Neuronal stem cell (in vitro differentiated cells): ENCODE data around the gene RAB5B. TPM values are rescaled to one million over a fixed set of nuclear protein-coding genes. Genes with fewer than 3 reads are reported as not detected.
A peak's percentile ranks its signal among the peaks of the same experiment; 100 is the strongest.

Experiments
- DNase-seq: peaks from one replicate; pipeline ENCODE4 v3.0.0-alpha.2; 2013; ENCODE audit warnings: low spot score
- H2AFZ ChIP-seq: one replicate; pipeline ENCODE4 v1.6.1; 2013; ENCODE audit warnings: mild to moderate bottlenecking, low read length, inconsistent platforms
- H2AK5ac ChIP-seq: 2 replicates; pipeline ENCODE4 v1.6.1; 2013; ENCODE audit warnings: low read depth, mild to moderate bottlenecking, inconsistent platforms, low read length, moderate library complexity, mixed read lengths
- H2BK120ac ChIP-seq: 2 replicates; pipeline ENCODE4 v1.6.1; 2013; ENCODE audit warnings: low read depth, mild to moderate bottlenecking, inconsistent platforms, low read length, moderate library complexity, mixed read lengths
- H2BK12ac ChIP-seq: one replicate; pipeline ENCODE4 v1.6.1; 2013; ENCODE audit warnings: low read length, inconsistent platforms
- H2BK15ac ChIP-seq: 2 replicates; pipeline ENCODE4 v1.6.1; 2013; ENCODE audit warnings: mild to moderate bottlenecking, low read length, inconsistent platforms, mixed read lengths
- H2BK5ac ChIP-seq: one replicate; pipeline ENCODE4 v1.6.1; 2013; ENCODE audit warnings: inconsistent platforms, mild to moderate bottlenecking, low read length, moderate library complexity
- H3K14ac ChIP-seq: one replicate; pipeline ENCODE4 v1.6.1; 2013; ENCODE audit warnings: low read length, inconsistent platforms
- H3K18ac ChIP-seq: 2 replicates; pipeline ENCODE4 v1.6.1; 2013; ENCODE audit warnings: low read length, inconsistent platforms
- H3K23ac ChIP-seq: 2 replicates; pipeline ENCODE4 v1.6.1; 2013; ENCODE audit warnings: low read depth, mild to moderate bottlenecking, mixed read lengths, low read length, inconsistent platforms; ENCODE audit not compliant: poor library complexity
- H3K27ac ChIP-seq: replicated peaks from 3 replicates; pipeline ENCODE4 v1.5.1; 2013; ENCODE audit warnings: low read length, inconsistent platforms
- H3K27me3 ChIP-seq, 3 experiments: 2 replicates each; pipeline ENCODE4 v1.6.1; 2013; ENCODE audit warnings: low read length in 3 of 3, mild to moderate bottlenecking in 2 of 3, inconsistent platforms in 1 of 3, low read depth in 1 of 3, mixed read lengths in 1 of 3, moderate library complexity in 1 of 3; ENCODE audit not compliant: control insufficient read depth in 3 of 3, insufficient read depth in 3 of 3
- H3K36me3 ChIP-seq, 2 donors: replicated peaks in 1 of 2; 2 replicates each; pipeline ENCODE4 v1.6.1; 2013; ENCODE audit warnings: low read length in 2 of 2; ENCODE audit not compliant: control insufficient read depth in 2 of 2, insufficient read depth in 2 of 2
- H3K4ac ChIP-seq: 2 replicates; pipeline ENCODE4 v1.6.1; 2013; ENCODE audit warnings: inconsistent platforms, mild to moderate bottlenecking, low read length, moderate library complexity
- H3K4me1 ChIP-seq, 2 donors: 1 replicate in 1 of 2; 2 replicates in 1 of 2; pipeline ENCODE4 v1.6.1; 2013; ENCODE audit warnings: low read length in 2 of 2, low read depth in 1 of 2; ENCODE audit not compliant: control insufficient read depth in 2 of 2, insufficient read depth in 1 of 2
- H3K4me2 ChIP-seq: one replicate; pipeline ENCODE4 v1.6.1; 2013; ENCODE audit warnings: mild to moderate bottlenecking, low read length, inconsistent platforms; ENCODE audit not compliant: insufficient read depth, poor library complexity, severe bottlenecking
- H3K4me3 ChIP-seq, 2 donors: 2 replicates each; pipeline ENCODE4 v1.5.1; 2013; ENCODE audit warnings: low read length in 2 of 2, mild to moderate bottlenecking in 2 of 2, inconsistent platforms in 1 of 2, moderate library complexity in 1 of 2
- H3K79me1 ChIP-seq: one replicate; pipeline ENCODE4 v1.6.1; 2013; ENCODE audit warnings: low read depth, mild to moderate bottlenecking, inconsistent platforms, low read length, moderate library complexity
- H3K9ac ChIP-seq: one replicate; pipeline ENCODE4 v1.6.1; 2013; ENCODE audit warnings: mild to moderate bottlenecking, low read depth, low read length, inconsistent platforms; ENCODE audit not compliant: poor library complexity
- H3K9me3 ChIP-seq, 2 donors: replicated peaks in 1 of 2; 2 replicates each; pipeline versions ENCODE3 to v1.6.1; 2013; ENCODE audit warnings: low read length in 2 of 2, mild to moderate bottlenecking in 2 of 2, inconsistent platforms in 1 of 2, low read depth in 1 of 2, mixed read lengths in 1 of 2, moderate library complexity in 1 of 2; ENCODE audit not compliant: control insufficient read depth in 2 of 2, insufficient read depth in 1 of 2
- H4K8ac ChIP-seq: one replicate; pipeline ENCODE4 v1.6.1; 2013; ENCODE audit warnings: low read depth, mild to moderate bottlenecking, inconsistent platforms, low read length, moderate library complexity
- H4K91ac ChIP-seq: one replicate; pipeline ENCODE4 v1.6.1; 2013; ENCODE audit warnings: low read length, low read depth, mild to moderate bottlenecking, inconsistent platforms; ENCODE audit not compliant: poor library complexity
- WGBS, 2 donors: extraction: QIAGEN DNeasy Blood & Tissue Kit; methylation state at CpG; one replicate each; pipeline ENCODE4 v1.1.7; 2013; ENCODE audit warnings: missing lambda C conversion rate in 2 of 2, mixed read lengths in 1 of 2; ENCODE audit not compliant: insufficient read length in 2 of 2, insufficient replicate concordance in 1 of 2; ENCODE audit errors: extremely low coverage in 2 of 2; 5-methylcytosine and 5-hydroxymethylcytosine counted together
- polyA plus RNA-seq, 2 experiments: library from polyadenylated mRNA; stranded (reverse); fragments of 200-250 nt; gene quantifications; one replicate each; pipeline ENCODE4 v1.2.3, GENCODE V29; 2013

RAB5B gene
- polyA plus RNA-seq (2013, experiment 1 of 2), result 90.1 TPM
- 89.7 TPM for polyA plus RNA-seq (2013, experiment 2 of 2)

GRCh38 chr12:55973599-55974307, at the start of gene RAB5B:
Gene RAB5B (plus strand): TSS chr12:55974078. CDS start chr12:55986961, 12,883 bp downstream.
- Histone ChIP-seq H3K4me1 (peaks cover 4 to 11% of the 10 kb centered on the region in 2 donors), H2AFZ (peak within 1 kb of the TSS; percentile 87), H3K4ac (peak within 1 kb of the TSS; percentile 77), H4K8ac (no peak within 1 kb of the TSS), H3K27me3 (no peaks in the 10 kb centered on the region), H3K27ac (peak within 1 kb of the TSS; percentile 86), H3K18ac (peak within 1 kb of the TSS; percentile 91), H3K14ac (peak within 1 kb of the TSS; percentile 57), H3K4me3 (peak within 1 kb of the TSS; percentile 77 to 97), H3K9me3 (no peaks in the 10 kb centered on the region), H3K36me3 (peaks cover 16 to 72% of the 10 kb centered on the region in 2 donors), H2AK5ac (no peak within 1 kb of the TSS), H2BK5ac (peak within 1 kb of the TSS; percentile 97), H3K79me1 (peaks cover 8% of the 10 kb centered on the region), H2BK12ac (no peak within 1 kb of the TSS), H2BK15ac (no peak within 1 kb of the TSS), H4K91ac (no peak within 1 kb of the TSS), H2BK120ac (peak within 1 kb of the TSS; percentile 42), H3K23ac (peak within 1 kb of the TSS; percentile 99), H3K9ac (peak within 1 kb of the TSS; percentile 95), H3K4me2 (peak within 1 kb of the TSS; percentile 73)
- no CpG with 5 or more reads among the region's 39 CpGs for whole genome bisulfite sequencing, 2 donors
- DNase-seq, result peak; percentile 100

- H3K4me3 ChIP-seq, result no peak overlapping the region
These were observed 48.5 kb upstream of the RAB5B start for GRCh38 chr12:55925371-55925770.

GRCh38 chr12:55925870-55926737, 47.8 kb upstream of the RAB5B start:
- DNase-seq, result no peak
- H3K23ac ChIP-seq, result no peak overlapping the region
- H3K14ac ChIP-seq, result no peak overlapping the region
- H3K4me1 ChIP-seq, result peaks cover 9 to 15% of the 10 kb centered on the region in 2 donors
- H3K27ac ChIP-seq, result peak overlapping the region; percentile 99
- peaks cover 0 to 1% (median 0%) of the 10 kb centered on the region in 3 experiments for H3K27me3 ChIP-seq
- H3K9me3 ChIP-seq, result no peaks in the 10 kb centered on the region
- H2BK15ac ChIP-seq, result no peak overlapping the region
- no peak overlapping the region for H2AK5ac ChIP-seq
- peak overlapping the region; percentile 89 to 94 for H3K4me3 ChIP-seq
- no peak overlapping the region for H4K91ac ChIP-seq
- H4K8ac ChIP-seq, result no peak overlapping the region
- H3K18ac ChIP-seq, result no peak overlapping the region
- peak overlapping the region; percentile 85 for H3K4me2 ChIP-seq
- peaks cover 2% of the 10 kb centered on the region for H3K79me1 ChIP-seq
- H3K36me3 ChIP-seq, result peaks cover 9 to 49% of the 10 kb centered on the region in 2 donors
- H2BK12ac ChIP-seq, result no peak overlapping the region
- H2BK120ac ChIP-seq, result no peak overlapping the region
- H3K4ac ChIP-seq, result no peak overlapping the region
- WGBS, 2 donors, result no CpG with 5 or more reads among the region's 10 CpGs
- no peak overlapping the region for H3K9ac ChIP-seq
- H2AFZ ChIP-seq, result peak overlapping the region; percentile 86
- H2BK5ac ChIP-seq, result no peak overlapping the region

More at GRCh38 chr12:55925371-55925770, 48.5 kb upstream of the RAB5B start:
- no peak overlapping the region for H3K4me2 ChIP-seq
- no peak overlapping the region for H3K4ac ChIP-seq
- no peak overlapping the region for H3K9ac ChIP-seq
- H3K27ac ChIP-seq, result no peak overlapping the region
- H3K27me3 ChIP-seq, result no peaks in the 10 kb centered on the region
- no peak overlapping the region for H2BK12ac ChIP-seq
- DNase-seq, result no peak
- H3K9me3 ChIP-seq, result no peaks in the 10 kb centered on the region
- H2BK15ac ChIP-seq, result no peak overlapping the region
- no CpG with 5 or more reads among the region's 4 CpGs for WGBS, 2 donors
- H2BK5ac ChIP-seq, result no peak overlapping the region
- no peak overlapping the region for H3K14ac ChIP-seq
- H4K8ac ChIP-seq, result no peak overlapping the region
- peaks cover 9 to 55% of the 10 kb centered on the region in 2 donors for H3K36me3 ChIP-seq
- peaks cover 6 to 9% of the 10 kb centered on the region in 2 donors for H3K4me1 ChIP-seq
- H4K91ac ChIP-seq, result no peak overlapping the region
- H2AFZ ChIP-seq, result no peak overlapping the region
- no peak overlapping the region for H2AK5ac ChIP-seq
- H3K79me1 ChIP-seq, result peaks cover 2% of the 10 kb centered on the region
- no peak overlapping the region for H2BK120ac ChIP-seq
- H3K23ac ChIP-seq, result no peak overlapping the region
- H3K18ac ChIP-seq, result no peak overlapping the region
